Measurements from ENCODE around the gene DLX6.

DNA sequence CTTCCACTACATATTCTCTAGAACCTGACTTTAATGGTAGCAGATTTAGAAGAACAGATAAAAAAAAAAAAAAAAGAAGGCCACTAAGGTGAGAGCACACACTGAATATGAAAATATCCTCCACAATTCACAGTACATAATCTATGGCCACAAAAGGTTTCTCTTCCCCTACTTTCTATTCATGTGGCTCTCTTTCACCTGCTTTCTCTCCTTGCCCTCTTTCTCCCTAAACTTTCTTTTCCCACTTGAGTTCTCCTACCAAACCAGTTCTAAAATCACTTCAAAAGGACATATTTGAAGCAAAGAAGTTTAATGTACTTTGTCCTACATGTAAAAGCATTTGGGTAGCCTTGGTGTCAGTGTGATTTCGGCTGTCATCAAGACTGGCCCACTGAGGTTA is 18.5 kb upstream of the DLX6 start:
- TF ChIP-seq POLR2AphosphoS5 (IDR thresholded peaks at IDR 0.05; ENCODE audit: low read depth, low read length) = no peak
- TF ChIP-seq TAF1 (IDR thresholded peaks at IDR 0.05; ENCODE audit: borderline replicate concordance, insufficient read depth, low read length) = no peak
- TF ChIP-seq, protein P1, sequence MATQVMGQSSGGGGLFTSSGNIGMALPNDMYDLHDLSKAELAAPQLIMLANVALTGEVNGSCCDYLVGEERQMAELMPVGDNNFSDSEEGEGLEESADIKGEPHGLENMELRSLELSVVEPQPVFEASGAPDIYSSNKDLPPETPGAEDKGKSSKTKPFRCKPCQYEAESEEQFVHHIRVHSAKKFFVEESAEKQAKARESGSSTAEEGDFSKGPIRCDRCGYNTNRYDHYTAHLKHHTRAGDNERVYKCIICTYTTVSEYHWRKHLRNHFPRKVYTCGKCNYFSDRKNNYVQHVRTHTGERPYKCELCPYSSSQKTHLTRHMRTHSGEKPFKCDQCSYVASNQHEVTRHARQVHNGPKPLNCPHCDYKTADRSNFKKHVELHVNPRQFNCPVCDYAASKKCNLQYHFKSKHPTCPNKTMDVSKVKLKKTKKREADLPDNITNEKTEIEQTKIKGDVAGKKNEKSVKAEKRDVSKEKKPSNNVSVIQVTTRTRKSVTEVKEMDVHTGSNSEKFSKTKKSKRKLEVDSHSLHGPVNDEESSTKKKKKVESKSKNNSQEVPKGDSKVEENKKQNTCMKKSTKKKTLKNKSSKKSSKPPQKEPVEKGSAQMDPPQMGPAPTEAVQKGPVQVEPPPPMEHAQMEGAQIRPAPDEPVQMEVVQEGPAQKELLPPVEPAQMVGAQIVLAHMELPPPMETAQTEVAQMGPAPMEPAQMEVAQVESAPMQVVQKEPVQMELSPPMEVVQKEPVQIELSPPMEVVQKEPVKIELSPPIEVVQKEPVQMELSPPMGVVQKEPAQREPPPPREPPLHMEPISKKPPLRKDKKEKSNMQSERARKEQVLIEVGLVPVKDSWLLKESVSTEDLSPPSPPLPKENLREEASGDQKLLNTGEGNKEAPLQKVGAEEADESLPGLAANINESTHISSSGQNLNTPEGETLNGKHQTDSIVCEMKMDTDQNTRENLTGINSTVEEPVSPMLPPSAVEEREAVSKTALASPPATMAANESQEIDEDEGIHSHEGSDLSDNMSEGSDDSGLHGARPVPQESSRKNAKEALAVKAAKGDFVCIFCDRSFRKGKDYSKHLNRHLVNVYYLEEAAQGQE (IDR thresholded peaks at IDR 0.05; ENCODE audit: insufficient read depth in 1 of 2, low read depth in 2 of 2, low read length in 2 of 2) = no peak
